Right lobe of liver (tissue), 6 donors: ENCODE measurements around the gene TGM2. TPM values are rescaled to one million over a fixed set of nuclear protein-coding genes. Genes with fewer than 3 reads are reported as not detected.

Source experiments
- ATAC-seq, 4 donors: fragments of 200-7000 bp; cut with Tn5 transposase; one replicate each; pipeline ENCODE4 v1.9.1; 2020; ENCODE audit warnings: mild to moderate bottlenecking in 4 of 4, moderate library complexity in 4 of 4
- DNase-seq, 3 donors: peaks; one replicate each; pipeline ENCODE4 v3.0.0-alpha.2; 2020
- H3K27ac ChIP-seq, 3 donors: fragments of 200-600 bp; one replicate each; pipeline ENCODE4 v1.8.0; 2022
- H3K27me3 ChIP-seq, 2 donors: fragments of 200-600 bp; one replicate each; pipeline ENCODE4 v1.8.0; 2022
- H3K36me3 ChIP-seq, 4 donors: fragments of 200-600 bp; sonication (generic) in 1 of 4; one replicate each; pipeline versions ENCODE4 v1.5.1 to v1.8.0; 2017 to 2022; ENCODE audit warnings: control low read depth in 1 of 4
- H3K4me1 ChIP-seq, 4 donors: fragments of 200-600 bp; sonication (generic) in 1 of 4; one replicate each; pipeline versions ENCODE4 v1.5.1 to v1.8.0; 2017 to 2022; ENCODE audit warnings: control low read depth in 1 of 4
- H3K4me3 ChIP-seq, 3 donors: fragments of 200-600 bp; one replicate each; pipeline ENCODE4 v1.8.0; 2022
- H3K9me3 ChIP-seq, 4 donors: fragments of 200-600 bp; sonication (generic) in 1 of 4; one replicate each; pipeline versions ENCODE4 v1.5.1 to v1.8.0; 2017 to 2022; ENCODE audit warnings: control low read depth in 1 of 4
- CTCF ChIP-seq, 4 donors: fragments of 200-600 bp in 3 of 4; fragments of 450-650 bp in 1 of 4; IDR thresholded peaks; one replicate each; pipeline versions ENCODE4 v1.5.1 to v1.8.0; 2016 to 2022; ENCODE audit warnings: antibody characterized with exemption in 4 of 4, mild to moderate bottlenecking in 2 of 4
- POLR2A ChIP-seq: fragments of 450-650 bp; IDR thresholded peaks from one replicate; pipeline ENCODE4 v1.6.1; 2017; ENCODE audit warnings: antibody characterized with exemption, mild to moderate bottlenecking
- WGBS: methylation state at CpG from one replicate; pipeline ENCODE4 v1.1.6; 2018; ENCODE audit warnings: low coverage, low lambda C conversion rate; ENCODE audit not compliant: insufficient coverage; ENCODE audit errors: missing lambda C conversion rate; 5-methylcytosine and 5-hydroxymethylcytosine counted together
- intact Hi-C, 2 donors: fragments of 100-400 bp; cut with DNase I; formaldehyde crosslinking; loops; one replicate each; pipeline versions ENCODE4 v1.11.2 to v1.14.1; 2022
- total RNA-seq, 6 experiments: library from RNA; depleted of rRNA in 2 of 6; stranded (reverse); fragments of >200 nt in 2 of 6; fragmentation: NEBNext Ultra II Directional in 3 of 6; extraction: Animal tissue kit (Norgen Biotek cat#: 25700) in 3 of 6; gene quantifications; one replicate each; pipeline versions ENCODE4 v1.1.0 to v1.2.4, GENCODE V29; 2016 to 2023
- donor health status: DM: no; HTN: yes; CAD: no.
- donor health status: DM: no; HTN: no; CAD: no.
- donor health status: DM: no; HTN: no; CAD: no.
- donor health status: DM: no; HTN: yes; CAD: no.
- donor health status: DM: no; HTN: yes; CAD: no.

TGM2 gene
- total RNA-seq, 6 experiments from 2014 or later = 135 to 940 (median 474) TPM

DNA sequence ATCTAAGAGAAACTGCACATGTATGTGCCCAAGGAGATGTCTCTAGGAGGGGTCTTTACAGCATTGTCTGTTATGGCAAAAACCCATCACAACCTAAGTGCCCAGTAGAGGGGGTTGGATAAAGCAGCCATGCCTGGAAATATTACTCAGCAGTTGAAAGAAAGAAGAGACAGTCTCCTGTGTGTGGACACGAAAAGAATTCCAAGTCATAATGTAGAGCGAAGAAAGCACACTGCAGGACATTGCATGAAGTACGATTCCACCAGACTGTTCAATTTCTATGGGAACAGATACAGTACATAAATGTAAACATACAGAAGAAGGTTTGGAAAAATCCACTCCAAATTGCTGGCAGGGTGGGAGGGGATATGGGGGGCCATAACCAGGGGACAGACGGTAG, 7.3 kb upstream of the TGM2 start:
- no peak overlapping the region for H3K4me3 ChIP-seq
- no peak for TF ChIP-seq POLR2A
- TF ChIP-seq CTCF (IDR thresholded peaks at IDR 0.05) = no peak
- no peaks in the 10 kb centered on the region for H3K36me3 ChIP-seq
- intact Hi-C loops = no loop called here
- H3K4me1 ChIP-seq = peaks cover 2 to 20% (median 9%) of the 10 kb centered on the region in 4 donors
- H3K27ac ChIP-seq = no peak overlapping the region
- ATAC-seq (no peak), DNase-seq (no peak)
- no peaks in the 10 kb centered on the region for H3K9me3 ChIP-seq
- H3K27me3 ChIP-seq = no peaks in the 10 kb centered on the region
- WGBS = 83% methylated on average over 4 of the region's 4 CpGs

DNA sequence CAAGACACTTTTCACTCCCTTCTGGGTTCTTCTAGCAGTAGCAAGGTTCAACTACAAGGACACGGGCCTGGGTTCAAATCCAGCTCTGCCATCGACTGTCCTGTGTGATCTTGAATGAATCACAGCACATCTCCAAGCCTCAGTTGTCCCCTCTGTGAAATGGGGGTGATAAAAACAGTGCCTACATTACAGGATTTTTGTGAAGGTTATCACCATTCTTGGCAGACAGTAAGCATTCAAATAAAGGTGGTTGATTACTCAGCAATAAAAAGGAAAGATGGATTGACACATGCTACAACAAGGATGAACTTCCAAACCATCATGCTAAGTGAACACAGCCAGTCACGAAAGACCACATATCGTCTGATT, 6.6 kb upstream of the TGM2 start:
- peaks cover 2 to 24% (median 10%) of the 10 kb centered on the region in 4 donors for H3K4me1 ChIP-seq
- TF ChIP-seq POLR2A (no peak), CTCF (IDR thresholded peaks at IDR 0.05) (no peak)
- no peaks in the 10 kb centered on the region for H3K27me3 ChIP-seq
- intact Hi-C loops = no loop called here
- WGBS = 70% methylated on average over 3 of the region's 4 CpGs
- no peak overlapping the region for H3K27ac ChIP-seq
- H3K4me3 ChIP-seq = no peak overlapping the region
- H3K36me3 ChIP-seq = no peaks in the 10 kb centered on the region
- no peak for DNase-seq
- H3K9me3 ChIP-seq = no peaks in the 10 kb centered on the region
- no peak for ATAC-seq

DNA sequence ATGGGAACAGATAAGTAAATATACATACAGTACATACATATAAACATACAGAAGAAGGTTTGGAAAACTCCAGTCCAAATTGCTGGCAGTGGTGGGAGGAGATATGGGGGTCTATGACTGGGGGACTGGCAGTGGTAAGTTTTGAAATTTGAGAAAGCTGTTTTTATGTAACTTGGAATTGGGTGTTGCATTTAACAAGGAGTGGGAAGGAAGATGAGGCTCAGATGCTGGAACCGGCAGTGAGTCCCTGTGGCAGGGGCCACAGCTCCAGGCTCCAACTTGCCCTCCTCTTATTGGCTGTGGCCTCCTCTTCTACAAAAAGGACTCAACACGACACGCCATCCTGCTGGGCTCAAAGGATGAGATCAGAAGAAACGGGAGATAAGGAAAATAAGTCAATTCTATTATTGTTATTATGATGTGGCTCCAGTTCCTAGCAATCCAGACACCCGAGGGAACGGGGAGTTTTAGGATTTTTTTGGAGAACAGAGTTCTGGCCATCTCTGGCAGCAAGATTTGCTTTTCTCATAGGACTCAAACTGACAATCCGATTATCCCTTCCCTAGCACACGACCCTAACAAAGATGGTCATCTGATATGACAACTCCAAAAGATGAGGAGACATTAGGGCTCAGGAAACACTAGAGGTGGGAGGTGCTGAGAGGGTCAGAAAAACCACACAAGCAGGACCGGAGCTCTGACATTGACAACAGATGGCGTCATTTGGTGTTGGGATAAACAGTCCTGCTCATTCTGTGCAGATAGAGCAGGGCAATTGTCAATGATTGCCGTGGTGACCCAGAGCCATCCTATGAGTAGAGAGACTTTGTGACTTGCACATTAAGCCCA, 6.0 kb upstream of the TGM2 start:
- H3K36me3 ChIP-seq = no peaks in the 10 kb centered on the region
- 49% methylated on average over 10 of the region's 11 CpGs for WGBS
- H3K4me3 ChIP-seq = no peak overlapping the region
- intact Hi-C loops = no loop called here
- H3K9me3 ChIP-seq = no peaks in the 10 kb centered on the region
- H3K27ac ChIP-seq = no peak overlapping the region
- H3K4me1 ChIP-seq = peaks cover 2 to 24% (median 10%) of the 10 kb centered on the region in 4 donors
- ATAC-seq (no peak), DNase-seq (no peak)
- no peak for TF ChIP-seq CTCF (IDR thresholded peaks at IDR 0.05)
- TF ChIP-seq POLR2A = no peak
- H3K27me3 ChIP-seq = no peaks in the 10 kb centered on the region

DNA sequence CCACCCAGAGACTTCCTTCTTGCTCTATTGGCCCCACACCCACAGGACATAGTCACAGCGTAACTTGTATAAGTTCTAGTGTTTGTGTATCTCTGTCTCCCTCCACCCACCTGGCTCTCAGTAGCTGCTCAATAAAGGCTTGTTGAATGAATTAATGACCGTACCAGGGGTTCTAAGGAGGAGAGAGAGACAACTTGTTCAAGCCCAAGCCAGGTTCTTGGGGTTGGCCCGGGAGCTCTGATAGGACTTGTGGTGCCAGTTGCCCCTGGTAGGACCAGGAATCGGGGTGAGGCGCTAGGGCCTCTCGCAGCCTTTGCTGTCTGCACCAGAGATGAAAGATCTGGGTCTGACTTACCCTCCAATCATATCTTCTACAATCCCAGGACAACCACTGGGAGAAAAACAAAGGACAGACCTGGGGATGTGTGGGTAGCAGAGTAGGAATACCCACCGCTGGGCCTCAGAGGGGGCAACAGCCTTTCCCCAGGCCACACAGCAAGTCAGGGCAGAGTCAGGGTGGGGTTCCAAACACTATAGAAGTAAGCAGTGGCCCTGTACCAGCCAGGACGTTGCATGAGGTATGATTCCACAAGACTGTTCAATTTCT, 5.3 kb upstream of the TGM2 start:
- H3K4me3 ChIP-seq = no peak overlapping the region
- TF ChIP-seq POLR2A = no peak
- no peak for TF ChIP-seq CTCF (IDR thresholded peaks at IDR 0.05)
- no peaks in the 10 kb centered on the region for H3K36me3 ChIP-seq
- no peaks in the 10 kb centered on the region for H3K27me3 ChIP-seq
- 79% methylated on average over 6 of the region's 8 CpGs for WGBS
- ATAC-seq = no peak
- no peak overlapping the region for H3K27ac ChIP-seq
- no peaks in the 10 kb centered on the region for H3K9me3 ChIP-seq
- DNase-seq = no peak
- intact Hi-C loops = no loop called here
- H3K4me1 ChIP-seq = peaks cover 2 to 24% (median 10%) of the 10 kb centered on the region in 4 donors
